Measurements from ENCODE around the gene WDR81.
"Not testable (repeated sequence)": the region's sequence is repeated elsewhere in the genome, so short reads cannot be mapped to it uniquely, and the experiment has no call there.

The WDR81 gene

GRCh38 chr17:1766382-1767135 is 42.1 kb downstream of the WDR81 start:
- no peak for TF ChIP-seq ELF4 (IDR thresholded peaks at IDR 0.05)
- TF ChIP-seq ZNF384 (IDR thresholded peaks at IDR 0.05), result no peak
- no peak for TF ChIP-seq PKNOX1 (IDR thresholded peaks at IDR 0.05)
- TF ChIP-seq SUZ12 (IDR thresholded peaks at IDR 0.05), result no peak
- no peak for TF ChIP-seq NFRKB (IDR thresholded peaks at IDR 0.05)
- TF ChIP-seq BHLHE40 (IDR thresholded peaks at IDR 0.05; ENCODE audit: borderline replicate concordance), result no peak
- no peak for TF ChIP-seq ARNT (IDR thresholded peaks at IDR 0.05)
- TF ChIP-seq L3MBTL2 (conservative IDR thresholded peaks at IDR 0.05), result no peak
- no peak for TF ChIP-seq FOXA1 (IDR thresholded peaks at IDR 0.05)
- TF ChIP-seq FOXK2 (IDR thresholded peaks at IDR 0.05), result no peak
- no peak for TF ChIP-seq SP1 (IDR thresholded peaks at IDR 0.05)
- CTCF ChIA-PET, result interaction anchor here (0.6 kb wide), 1 partner anchor 43 kb away, joined by 4 read pairs; no protein-coding TSS in a partner anchor
- DNase-seq (ENCODE audit: extremely low spot score), result no peak
- POLR2A ChIA-PET, result no interaction called here

GRCh38 chr17:1767358-1767757 is 42.9 kb downstream of the WDR81 start:
- POLR2A ChIA-PET, result no interaction called here

GRCh38 chr17:1769822-1770477 is 45.4 kb downstream of the WDR81 start:
- ChIA-PET CTCF (interaction anchor here (1.1 kb wide), 1 partner anchor 55 kb away, joined by 3 read pairs; no protein-coding TSS in a partner anchor), POLR2A (interaction anchor here (0.6 to 1.5 kb wide), 2 partner anchors 8 to 45 kb away, joined by 3 to 4 read pairs; partner anchors contain the start of gene SERPINF1)
- peak; percentile 48 for DNase-seq (ENCODE audit: extremely low spot score)
- TF ChIP-seq LEF1 (IDR thresholded peaks at IDR 0.05; ENCODE audit: borderline replicate concordance) (no peak), ZNF384 (IDR thresholded peaks at IDR 0.05) (peak; percentile 75; the same call in 1 of the 2 replicates), ELF4 (IDR thresholded peaks at IDR 0.05) (0 out of 2 replicates have a peak, but pooled peaks have one; percentile 9)

More at GRCh38 chr17:1767358-1767757, 42.9 kb downstream of the WDR81 start:
- TF ChIP-seq ZNF384 (IDR thresholded peaks at IDR 0.05) (no peak), SUZ12 (IDR thresholded peaks at IDR 0.05) (no peak), FOXK2 (IDR thresholded peaks at IDR 0.05) (no peak), L3MBTL2 (conservative IDR thresholded peaks at IDR 0.05) (no peak), CTBP1 (IDR thresholded peaks at IDR 0.05; ENCODE audit: borderline replicate concordance) (no peak), PKNOX1 (IDR thresholded peaks at IDR 0.05) (no peak), TARDBP (IDR thresholded peaks at IDR 0.05) (no peak), FOXA1 (IDR thresholded peaks at IDR 0.05) (no peak), LEF1 (IDR thresholded peaks at IDR 0.05; ENCODE audit: borderline replicate concordance) (no peak), ARNT (IDR thresholded peaks at IDR 0.05) (no peak)
- no peak for DNase-seq (ENCODE audit: extremely low spot score)
- CTCF ChIA-PET, result no interaction called here

- DNase-seq (ENCODE audit: extremely low spot score), result not testable (repeated sequence)
Measured at GRCh38 chr17:1773000-1773695, 48.6 kb downstream of the WDR81 start.

GRCh38 chr17:1773696-1774181 is 49.2 kb downstream of the WDR81 start:
- ChIA-PET CTCF (interaction anchor here (1.1 to 1.7 kb wide), 2 partner anchors 19 to 53 kb away, joined by 3 to 5 read pairs; no protein-coding TSS in a partner anchor), POLR2A (interaction anchor here (0.8 to 1.6 kb wide), 5 partner anchors 9 to 57 kb away, joined by 3 to 4 read pairs (median 4); partner anchors contain the start of genes SERPINF1 and SMYD4)
- no peak for TF ChIP-seq ARNT (IDR thresholded peaks at IDR 0.05)
- no peak for TF ChIP-seq FOXA1 (IDR thresholded peaks at IDR 0.05)
- no peak for TF ChIP-seq HDGF (IDR thresholded peaks at IDR 0.05; ENCODE audit: borderline replicate concordance)
- TF ChIP-seq LEF1 (IDR thresholded peaks at IDR 0.05; ENCODE audit: borderline replicate concordance), result no peak
- TF ChIP-seq CTBP1 (IDR thresholded peaks at IDR 0.05; ENCODE audit: borderline replicate concordance), result no peak
- no peak for TF ChIP-seq ZNF384 (IDR thresholded peaks at IDR 0.05)
- no peak for TF ChIP-seq PKNOX1 (IDR thresholded peaks at IDR 0.05)
- no peak for TF ChIP-seq L3MBTL2 (conservative IDR thresholded peaks at IDR 0.05)
- TF ChIP-seq FOXK2 (IDR thresholded peaks at IDR 0.05), result no peak
- TF ChIP-seq SUZ12 (IDR thresholded peaks at IDR 0.05), result no peak
- no peak for TF ChIP-seq NFRKB (IDR thresholded peaks at IDR 0.05)
- DNase-seq (ENCODE audit: extremely low spot score), result no peak

More at GRCh38 chr17:1773000-1773695, 48.6 kb downstream of the WDR81 start:
- CTCF ChIA-PET, result interaction anchor here (1.1 to 1.7 kb wide), 2 partner anchors 20 to 52 kb away, joined by 3 to 5 read pairs; no protein-coding TSS in a partner anchor
- POLR2A ChIA-PET, result interaction anchor here (0.8 to 1.6 kb wide), 5 partner anchors 9 to 57 kb away, joined by 3 to 4 read pairs (median 4); partner anchors contain the start of genes SERPINF1 and SMYD4
